Activated CD8-positive, alpha-beta T cell treated with anti-CD3 and anti-CD28 coated beads for 36 hours (primary cell): Measurements from ENCODE around the gene ORM1. TPM values are rescaled to one million over a fixed set of nuclear protein-coding genes. Genes with fewer than 3 reads are reported as not detected.

Experiments
- ATAC-seq: fragments of 200-7000 bp; cut with Tn5 transposase; one replicate; pipeline ENCODE4 v1.10.0; 2021; ENCODE audit warnings: mild to moderate bottlenecking, moderate library complexity
- CTCF ChIA-PET: fragments of 350-600 bp; sonication (Branson Sonifier 250); formaldehyde crosslinking; loops from one replicate; lab custom pipeline; 2021; ENCODE audit warnings: antibody characterized with exemption; lab: Charles Lee
- POLR2A ChIA-PET: fragments of 350-600 bp; sonication (Branson Sonifier 250); formaldehyde crosslinking; loops from one replicate; lab custom pipeline; 2021; ENCODE audit warnings: antibody characterized with exemption; lab: Charles Lee
- DNase-seq: peaks from one replicate; pipeline ENCODE4 v3.0.0-alpha.2; 2020
- H3K27ac Mint-ChIP-seq: one replicate; pipeline ENCODE4 v1.8.0; 2021; ENCODE audit warnings: mild to moderate bottlenecking, mixed read lengths
- H3K27me3 Mint-ChIP-seq: one replicate; pipeline ENCODE4 v1.8.0; 2021; ENCODE audit warnings: mixed read lengths
- H3K36me3 Mint-ChIP-seq: one replicate; pipeline ENCODE4 v1.8.0; 2021; ENCODE audit warnings: low read depth, mixed read lengths
- H3K4me1 Mint-ChIP-seq: one replicate; pipeline ENCODE4 v1.8.0; 2021; ENCODE audit warnings: low read depth, mixed read lengths
- H3K4me3 Mint-ChIP-seq: one replicate; pipeline ENCODE4 v1.8.0; 2021; ENCODE audit warnings: mild to moderate bottlenecking, moderate library complexity, mixed read lengths
- H3K9me3 Mint-ChIP-seq: one replicate; pipeline ENCODE4 v1.8.0; 2021; ENCODE audit warnings: mixed read lengths
- CTCF ChIP-seq: fragments of 200-600 bp; IDR thresholded peaks from one replicate; pipeline ENCODE4 v1.8.0; 2022; ENCODE audit warnings: antibody characterized with exemption, mild to moderate bottlenecking
- intact Hi-C: fragments of 100-400 bp; cut with micrococcal nuclease; formaldehyde crosslinking; loops from one replicate; pipeline ENCODE4 v1.10.0; 2022
- total RNA-seq, 2 experiments: library from RNA; stranded (reverse); gene quantifications; one replicate each; pipeline ENCODE4 v1.2.3, GENCODE V29; 2021

Gene ORM1
- total RNA-seq, 2 experiments from 2014 or later = not detected

GRCh38 chr9:114314881-114315722 lies 7.8 kb upstream of the ORM1 start:
- Mint-ChIP-seq H3K9me3 (no peaks in the 10 kb centered on the region), H3K4me1 (peaks cover 6% of the 10 kb centered on the region), H3K27me3 (peaks cover 5% of the 10 kb centered on the region), H3K36me3 (no peaks in the 10 kb centered on the region), H3K4me3 (no peak overlapping the region), H3K27ac (no peak overlapping the region)
- ChIA-PET POLR2A (no interaction called here), CTCF (interaction anchor here (2.2 kb wide), 1 partner anchor 232 kb away, joined by 6 read pairs; no protein-coding TSS in a partner anchor)
- DNase-seq (no peak), ATAC-seq (no peak)
- intact Hi-C loops = no loop called here
- no peak for TF ChIP-seq CTCF

- TF ChIP-seq CTCF = no peak
- Mint-ChIP-seq H3K27ac (no peak overlapping the region), H3K9me3 (no peaks in the 10 kb centered on the region), H3K4me3 (no peak overlapping the region), H3K27me3 (peaks cover 5% of the 10 kb centered on the region), H3K36me3 (no peaks in the 10 kb centered on the region), H3K4me1 (peaks cover 6% of the 10 kb centered on the region)
- ATAC-seq = no peak
- POLR2A ChIA-PET = no interaction called here
- CTCF ChIA-PET = interaction anchor here (1.2 kb wide), 1 partner anchor 25 kb away, joined by 6 read pairs; no protein-coding TSS in a partner anchor
- intact Hi-C loops = no loop called here
- no peak for DNase-seq
These were observed 7.1 kb upstream of the ORM1 start for GRCh38 chr9:114315723-114316363.

- POLR2A ChIA-PET = interaction anchor here (0.6 kb wide), 1 partner anchor 966 kb away, joined by 3 read pairs; no protein-coding TSS in a partner anchor
- Mint-ChIP-seq H3K36me3 (no peaks in the 10 kb centered on the region), H3K4me1 (peaks cover 6% of the 10 kb centered on the region), H3K9me3 (no peaks in the 10 kb centered on the region), H3K27ac (no peak overlapping the region), H3K4me3 (no peak overlapping the region), H3K27me3 (peaks cover 5% of the 10 kb centered on the region)
- intact Hi-C loops = no loop called here
- CTCF ChIA-PET = interaction anchor here (0.8 to 1.2 kb wide), 2 partner anchors 26 to 234 kb away, joined by 3 to 6 read pairs; no protein-coding TSS in a partner anchor
- TF ChIP-seq CTCF = no peak
- ATAC-seq (no peak), DNase-seq (no peak)
These were observed 6.2 kb upstream of the ORM1 start for GRCh38 chr9:114316605-114317230.

GRCh38 chr9:114317665-114318357 lies 5.1 kb upstream of the ORM1 start:
- peaks cover 6% of the 10 kb centered on the region for H3K4me1 Mint-ChIP-seq
- ChIA-PET CTCF (interaction anchor here (0.8 kb wide), 1 partner anchor 235 kb away, joined by 3 read pairs; no protein-coding TSS in a partner anchor), POLR2A (interaction anchor here (0.6 kb wide), 1 partner anchor 967 kb away, joined by 3 read pairs; no protein-coding TSS in a partner anchor)
- H3K9me3 Mint-ChIP-seq = no peaks in the 10 kb centered on the region
- H3K27me3 Mint-ChIP-seq = peaks cover 5% of the 10 kb centered on the region
- DNase-seq (no peak), ATAC-seq (no peak)
- no peaks in the 10 kb centered on the region for H3K36me3 Mint-ChIP-seq
- TF ChIP-seq CTCF = no peak
- H3K27ac Mint-ChIP-seq = peak overlapping the region; percentile 70
- intact Hi-C loops = no loop called here
- H3K4me3 Mint-ChIP-seq = no peak overlapping the region
